Panc1 (cell line): Measurements from ENCODE around the gene TRIM14. TPM values are rescaled to one million over a fixed set of nuclear protein-coding genes. Genes with fewer than 3 reads are reported as not detected.

Experiments
- ATAC-seq: fragments of 200-7000 bp; cut with Tn5 transposase; 2 replicates; pipeline ENCODE4 v1.9.1; 2020; ENCODE audit warnings: mild to moderate bottlenecking, moderate library complexity
- BruUV-seq: library from RNA; stranded (reverse); fragments of 400-500 nt; replicated peaks from 2 replicates; lab custom pipeline; 2021; lab: Mats Ljungman, UMichigan
- CTCF ChIA-PET: fragments of 300-600 bp; sonication (Branson Sonifier 250); formaldehyde crosslinking; loops from one replicate; lab custom pipeline; 2022; ENCODE audit warnings: antibody characterized with exemption; lab: Charles Lee
- POLR2A ChIA-PET: fragments of 300-600 bp; sonication (Branson Sonifier 250); formaldehyde crosslinking; loops from one replicate; lab custom pipeline; 2022; ENCODE audit warnings: antibody characterized with exemption; lab: Charles Lee
- DNase-seq: peaks from one replicate; pipeline ENCODE4 v3.0.0-alpha.2; 2010; ENCODE audit warnings: low read depth, low spot score
- H3K27ac ChIP-seq: 2 replicates; pipeline ENCODE4 v1.5.1; 2011; ENCODE audit warnings: mild to moderate bottlenecking, low read length, inconsistent platforms
- H3K27me3 ChIP-seq: fragments of 200-500 bp; sonication (Bioruptor generic); 2 replicates; pipeline ENCODE4 v1.6.0; 2014; ENCODE audit warnings: low read length, inconsistent platforms; ENCODE audit not compliant: control insufficient read depth, insufficient read depth
- H3K36me3 ChIP-seq: fragments of 200-500 bp; sonication (Bioruptor generic); 2 replicates; pipeline ENCODE4 v1.5.1; 2014; ENCODE audit warnings: inconsistent platforms, mild to moderate bottlenecking, low read length, moderate library complexity; ENCODE audit not compliant: control insufficient read depth, insufficient read depth
- H3K4me1 ChIP-seq: 2 replicates; pipeline ENCODE4 v1.5.1; 2011; ENCODE audit warnings: inconsistent platforms, mild to moderate bottlenecking, low read length, moderate library complexity; ENCODE audit not compliant: control insufficient read depth, insufficient read depth
- H3K4me3 ChIP-seq, 2 experiments: 2 replicates each; pipeline ENCODE4 v1.5.1; 2011 to 2012; ENCODE audit warnings: low read depth in 2 of 2, low read length in 2 of 2, mild to moderate bottlenecking in 2 of 2, inconsistent platforms in 1 of 2, moderate library complexity in 1 of 2
- H3K9me3 ChIP-seq: fragments of 200-500 bp; sonication (Bioruptor generic); 2 replicates; pipeline ENCODE4 v1.5.1; 2014; ENCODE audit warnings: low read depth, mild to moderate bottlenecking, inconsistent platforms, low read length, moderate library complexity; ENCODE audit not compliant: control insufficient read depth, insufficient read depth
- POLR2AphosphoS5 ChIP-seq: IDR thresholded peaks from 2 replicates; pipeline ENCODE4 v1.6.1; 2012; ENCODE audit warnings: mild to moderate bottlenecking, low read depth, low read length, moderate library complexity
- SIN3A ChIP-seq: IDR thresholded peaks from 2 replicates; pipeline ENCODE4 v1.6.1; 2012; ENCODE audit warnings: low read depth, mild to moderate bottlenecking, low read length, moderate library complexity, borderline replicate concordance; ENCODE audit not compliant: insufficient read depth
- TCF7L2 ChIP-seq: IDR thresholded peaks from 2 replicates; pipeline ENCODE4 v1.6.1; 2011; ENCODE audit warnings: mild to moderate bottlenecking, low read depth, low read length, inconsistent platforms
- in situ Hi-C: cut with HindIII; loops from 2 replicates; pipeline ENCODE4 v1.10.0; 2016; ENCODE audit warnings: low sequenced_read_pairs, low pct_unique_long_range_greater_than_20kb
- intact Hi-C: fragments of 100-400 bp; cut with micrococcal nuclease; formaldehyde crosslinking; loops from one replicate; pipeline ENCODE4 v1.10.0; 2022; ENCODE audit not compliant: unreplicated experiment
- total RNA-seq: library from RNA; stranded (reverse); gene quantifications from one replicate; pipeline ENCODE4 v1.2.1, GENCODE V29; 2021; ENCODE audit not compliant: unreplicated experiment
- TF ChIP-seq, protein P1 (sequence below): fragments of 450-650 bp; IDR thresholded peaks from 2 replicates; pipeline ENCODE4 v1.5.1; 2017; ENCODE audit warnings: mild to moderate bottlenecking
- TF ChIP-seq, protein P2 (sequence below), 2 experiments: IDR thresholded peaks; 2 replicates each; pipeline ENCODE4 v1.6.1; 2011 to 2012; ENCODE audit warnings: low read depth in 2 of 2, control low read depth in 1 of 2, low read length in 1 of 2, mild to moderate bottlenecking in 1 of 2, moderate library complexity in 1 of 2; ENCODE audit not compliant: insufficient read depth in 1 of 2

The TRIM14 gene
- total RNA-seq, 1 experiment from 2014 or later: 9.7 TPM

DNA sequence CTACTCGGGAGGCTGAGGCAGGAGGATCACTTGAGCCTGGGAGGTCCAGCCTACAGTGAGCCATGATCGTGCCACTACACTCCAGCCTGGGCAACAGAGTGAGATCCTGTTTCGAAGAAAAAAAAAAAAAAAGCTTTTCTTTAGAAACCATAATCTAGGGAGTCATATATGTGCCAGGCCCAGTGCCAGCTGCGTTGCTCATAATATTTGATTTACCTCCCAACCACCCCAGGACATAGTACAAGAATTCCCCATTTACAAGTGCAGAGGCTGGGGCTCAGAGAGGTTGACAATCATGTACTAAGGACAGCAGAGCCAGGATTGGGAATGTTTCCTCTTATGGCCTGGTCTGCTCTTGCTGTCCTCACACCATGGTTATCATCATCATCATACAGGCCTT lies 25.1 kb upstream of the TRIM14 start:
- Histone ChIP-seq H3K27ac (no peak overlapping the region), H3K4me3 (no peak overlapping the region), H3K36me3 (no peaks in the 10 kb centered on the region), H3K9me3 (no peaks in the 10 kb centered on the region), H3K4me1 (no peaks in the 10 kb centered on the region), H3K27me3 (no peaks in the 10 kb centered on the region)
- intact Hi-C loops (no loop called here), in situ Hi-C loops (no loop called here)
- ChIA-PET POLR2A (no interaction called here), CTCF (no interaction called here)
- BruUV-seq: no TSS peak
- DNase-seq (no peak), ATAC-seq (no peak)
- TF ChIP-seq POLR2AphosphoS5 (no peak), SIN3A (no peak), TCF7L2 (no peak)
- TF ChIP-seq, protein P1, sequence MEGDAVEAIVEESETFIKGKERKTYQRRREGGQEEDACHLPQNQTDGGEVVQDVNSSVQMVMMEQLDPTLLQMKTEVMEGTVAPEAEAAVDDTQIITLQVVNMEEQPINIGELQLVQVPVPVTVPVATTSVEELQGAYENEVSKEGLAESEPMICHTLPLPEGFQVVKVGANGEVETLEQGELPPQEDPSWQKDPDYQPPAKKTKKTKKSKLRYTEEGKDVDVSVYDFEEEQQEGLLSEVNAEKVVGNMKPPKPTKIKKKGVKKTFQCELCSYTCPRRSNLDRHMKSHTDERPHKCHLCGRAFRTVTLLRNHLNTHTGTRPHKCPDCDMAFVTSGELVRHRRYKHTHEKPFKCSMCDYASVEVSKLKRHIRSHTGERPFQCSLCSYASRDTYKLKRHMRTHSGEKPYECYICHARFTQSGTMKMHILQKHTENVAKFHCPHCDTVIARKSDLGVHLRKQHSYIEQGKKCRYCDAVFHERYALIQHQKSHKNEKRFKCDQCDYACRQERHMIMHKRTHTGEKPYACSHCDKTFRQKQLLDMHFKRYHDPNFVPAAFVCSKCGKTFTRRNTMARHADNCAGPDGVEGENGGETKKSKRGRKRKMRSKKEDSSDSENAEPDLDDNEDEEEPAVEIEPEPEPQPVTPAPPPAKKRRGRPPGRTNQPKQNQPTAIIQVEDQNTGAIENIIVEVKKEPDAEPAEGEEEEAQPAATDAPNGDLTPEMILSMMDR: no peak
- TF ChIP-seq, protein P2, sequence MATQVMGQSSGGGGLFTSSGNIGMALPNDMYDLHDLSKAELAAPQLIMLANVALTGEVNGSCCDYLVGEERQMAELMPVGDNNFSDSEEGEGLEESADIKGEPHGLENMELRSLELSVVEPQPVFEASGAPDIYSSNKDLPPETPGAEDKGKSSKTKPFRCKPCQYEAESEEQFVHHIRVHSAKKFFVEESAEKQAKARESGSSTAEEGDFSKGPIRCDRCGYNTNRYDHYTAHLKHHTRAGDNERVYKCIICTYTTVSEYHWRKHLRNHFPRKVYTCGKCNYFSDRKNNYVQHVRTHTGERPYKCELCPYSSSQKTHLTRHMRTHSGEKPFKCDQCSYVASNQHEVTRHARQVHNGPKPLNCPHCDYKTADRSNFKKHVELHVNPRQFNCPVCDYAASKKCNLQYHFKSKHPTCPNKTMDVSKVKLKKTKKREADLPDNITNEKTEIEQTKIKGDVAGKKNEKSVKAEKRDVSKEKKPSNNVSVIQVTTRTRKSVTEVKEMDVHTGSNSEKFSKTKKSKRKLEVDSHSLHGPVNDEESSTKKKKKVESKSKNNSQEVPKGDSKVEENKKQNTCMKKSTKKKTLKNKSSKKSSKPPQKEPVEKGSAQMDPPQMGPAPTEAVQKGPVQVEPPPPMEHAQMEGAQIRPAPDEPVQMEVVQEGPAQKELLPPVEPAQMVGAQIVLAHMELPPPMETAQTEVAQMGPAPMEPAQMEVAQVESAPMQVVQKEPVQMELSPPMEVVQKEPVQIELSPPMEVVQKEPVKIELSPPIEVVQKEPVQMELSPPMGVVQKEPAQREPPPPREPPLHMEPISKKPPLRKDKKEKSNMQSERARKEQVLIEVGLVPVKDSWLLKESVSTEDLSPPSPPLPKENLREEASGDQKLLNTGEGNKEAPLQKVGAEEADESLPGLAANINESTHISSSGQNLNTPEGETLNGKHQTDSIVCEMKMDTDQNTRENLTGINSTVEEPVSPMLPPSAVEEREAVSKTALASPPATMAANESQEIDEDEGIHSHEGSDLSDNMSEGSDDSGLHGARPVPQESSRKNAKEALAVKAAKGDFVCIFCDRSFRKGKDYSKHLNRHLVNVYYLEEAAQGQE (IDR thresholded peaks at IDR 0.05; ENCODE audit: insufficient read depth in 1 of 2, low read depth in 2 of 2, low read length in 1 of 2): no peak

DNA sequence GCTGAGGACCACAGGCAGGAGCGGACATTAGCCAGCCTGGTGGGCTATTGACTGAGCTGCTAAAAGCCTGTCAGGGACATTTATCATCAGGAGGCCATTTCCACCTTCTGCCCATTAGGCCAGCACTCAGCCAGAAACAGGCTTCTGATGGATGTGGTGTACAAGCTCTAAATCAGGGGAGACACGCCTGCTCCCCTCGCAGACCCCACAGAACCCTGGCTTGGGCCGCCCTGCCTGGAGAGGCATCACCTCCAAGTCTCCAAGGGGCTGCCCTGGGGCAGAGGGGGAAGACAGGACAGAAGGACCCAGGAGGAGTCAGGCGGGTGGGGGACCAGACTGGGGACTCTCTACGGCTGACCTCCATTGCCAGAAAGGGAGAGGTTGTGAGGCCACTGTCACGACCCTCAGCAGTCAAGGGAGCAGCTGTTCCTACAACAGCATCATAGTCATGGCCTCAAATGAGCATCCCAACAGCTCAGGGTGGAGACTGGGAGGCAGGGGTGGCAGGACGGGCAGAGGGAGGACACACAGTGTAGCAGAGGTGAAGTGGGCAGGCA lies 24.0 kb upstream of the TRIM14 start:
- intact Hi-C loops (no loop called here), in situ Hi-C loops (no loop called here)
- Histone ChIP-seq H3K36me3 (no peaks in the 10 kb centered on the region), H3K4me3 (no peak overlapping the region), H3K27me3 (no peaks in the 10 kb centered on the region), H3K9me3 (no peaks in the 10 kb centered on the region), H3K4me1 (no peaks in the 10 kb centered on the region), H3K27ac (no peak overlapping the region)
- POLR2A ChIA-PET: no interaction called here
- BruUV-seq: no TSS peak
- DNase-seq: no peak
- ATAC-seq: no peak
- TF ChIP-seq, protein P1: no peak
- TF ChIP-seq POLR2AphosphoS5 (no peak), TCF7L2 (no peak), SIN3A (no peak)
- TF ChIP-seq, protein P2 (IDR thresholded peaks at IDR 0.05; ENCODE audit: insufficient read depth in 1 of 2, low read depth in 2 of 2, low read length in 1 of 2): no peak
- CTCF ChIA-PET: no interaction called here
